Liver (tissue), 9 donors: ENCODE data around the gene MAP3K12. TPM values are rescaled to one million over a fixed set of nuclear protein-coding genes. Genes with fewer than 3 reads are reported as not detected.

Experiments
- DNase-seq: peaks from one replicate; pipeline ENCODE4 v3.0.0-alpha.2; 2017; ENCODE audit warnings: low spot score
- H3K27ac ChIP-seq, 2 donors: one replicate each; pipeline ENCODE4 v1.7.0; 2013; ENCODE audit warnings: inconsistent platforms in 2 of 2, low read length in 2 of 2, control low read depth in 1 of 2, low read depth in 1 of 2, mild to moderate bottlenecking in 1 of 2
- H3K27me3 ChIP-seq, 4 donors: one replicate each; pipeline versions ENCODE4 v1.6.1 to v1.7.0; 2013; ENCODE audit warnings: low read length in 3 of 4, inconsistent platforms in 1 of 4, mild to moderate bottlenecking in 1 of 4, moderate library complexity in 1 of 4; ENCODE audit not compliant: control insufficient read depth in 4 of 4, insufficient read depth in 4 of 4
- H3K36me3 ChIP-seq, 4 donors: one replicate each; pipeline versions ENCODE4 v1.6.1 to v1.7.0; 2013; ENCODE audit warnings: low read length in 3 of 4, mild to moderate bottlenecking in 3 of 4, low read depth in 1 of 4, moderate library complexity in 1 of 4; ENCODE audit not compliant: control insufficient read depth in 4 of 4, insufficient read depth in 3 of 4
- H3K4me1 ChIP-seq, 4 donors: one replicate each; pipeline versions ENCODE4 v1.6.1 to v1.7.0; 2013; ENCODE audit warnings: low read length in 3 of 4, mild to moderate bottlenecking in 3 of 4, moderate library complexity in 1 of 4; ENCODE audit not compliant: control insufficient read depth in 4 of 4, insufficient read depth in 4 of 4
- H3K4me3 ChIP-seq, 3 donors: one replicate each; pipeline versions ENCODE4 v1.6.1 to v1.7.0; 2013; ENCODE audit warnings: low read length in 3 of 3, control low read depth in 1 of 3, low read depth in 1 of 3, mild to moderate bottlenecking in 1 of 3
- H3K9ac ChIP-seq, 2 donors: one replicate each; pipeline ENCODE4 v1.7.0; 2013; ENCODE audit warnings: low read length in 2 of 2, mild to moderate bottlenecking in 2 of 2, moderate library complexity in 2 of 2, control low read depth in 1 of 2, low read depth in 1 of 2
- H3K9me3 ChIP-seq, 4 donors: one replicate each; pipeline versions ENCODE4 v1.6.1 to v1.7.0; 2013; ENCODE audit warnings: low read length in 3 of 4; ENCODE audit not compliant: control insufficient read depth in 4 of 4
- EGR1 ChIP-seq, 2 donors: IDR thresholded peaks; 2 replicates each; pipeline ENCODE4 v1.6.1; 2016 to 2018; ENCODE audit warnings: antibody characterized with exemption in 2 of 2, low read depth in 2 of 2
- FOXA2 ChIP-seq: IDR thresholded peaks from 2 replicates; pipeline ENCODE4 v1.6.1; 2016; ENCODE audit warnings: antibody characterized with exemption
- GABPA ChIP-seq, 2 donors: IDR thresholded peaks in 1 of 2; conservative IDR thresholded peaks in 1 of 2; 2 replicates each; pipeline ENCODE4 v1.6.1; 2016; ENCODE audit warnings: antibody characterized with exemption in 2 of 2, mild to moderate bottlenecking in 1 of 2, moderate library complexity in 1 of 2
- NR2F2 ChIP-seq: IDR thresholded peaks from 2 replicates; pipeline ENCODE4 v1.6.1; 2016; ENCODE audit warnings: antibody characterized with exemption
- RAD21 ChIP-seq, 2 donors: IDR thresholded peaks; 2 replicates each; pipeline ENCODE4 v1.6.1; 2016; ENCODE audit warnings: antibody characterized with exemption in 2 of 2, mild to moderate bottlenecking in 2 of 2
- RXRA ChIP-seq, 2 donors: IDR thresholded peaks; 2 replicates each; pipeline ENCODE4 v1.6.1; 2017 to 2018; ENCODE audit warnings: antibody characterized with exemption in 2 of 2, mild to moderate bottlenecking in 1 of 2
- SP1 ChIP-seq: IDR thresholded peaks from 2 replicates; pipeline ENCODE4 v1.6.1; 2018; ENCODE audit warnings: antibody characterized with exemption, mild to moderate bottlenecking
- TAF1 ChIP-seq: conservative IDR thresholded peaks from 2 replicates; pipeline ENCODE4 v1.6.1; 2016; ENCODE audit warnings: antibody characterized with exemption, mild to moderate bottlenecking
- YY1 ChIP-seq: IDR thresholded peaks from 2 replicates; pipeline ENCODE4 v1.6.1; 2016; ENCODE audit warnings: antibody characterized with exemption, mild to moderate bottlenecking
- WGBS: extraction: QIAGEN DNeasy Blood & Tissue Kit; methylation state at CpG from one replicate; pipeline ENCODE4 v1.1.7; 2013; 5-methylcytosine and 5-hydroxymethylcytosine counted together
- polyA plus RNA-seq, 2 donors: library from polyadenylated mRNA; stranded (reverse) in 1 of 2; unstranded in 1 of 2; fragments of 200-250 nt in 1 of 2; fragments of >200 nt in 1 of 2; fragmentation: Nextera tagmentation in 1 of 2; extraction: Ambion mirVana in 1 of 2; gene quantifications; one replicate each; pipeline versions ENCODE4 v1.2.1 to v1.2.3, GENCODE V29; 2013 to 2015
- total RNA-seq, 2 donors: library from RNA; depleted of rRNA; stranded (reverse); fragments of >200 nt; gene quantifications; one replicate each; pipeline ENCODE4 v1.2.3, GENCODE V29; 2014
- TF ChIP-seq, protein P1 (sequence below): IDR thresholded peaks from 2 replicates; pipeline ENCODE4 v1.6.1; 2016; ENCODE audit warnings: antibody characterized with exemption
- TF ChIP-seq, protein P2 (sequence below): IDR thresholded peaks from 2 replicates; pipeline ENCODE4 v1.6.1; 2016; ENCODE audit warnings: antibody characterized with exemption
- TF ChIP-seq, protein P3 (sequence below): IDR thresholded peaks from 2 replicates; pipeline ENCODE4 v1.6.1; 2016; ENCODE audit warnings: antibody characterized with exemption, mild to moderate bottlenecking
- TF ChIP-seq, protein P4 (sequence below): IDR thresholded peaks from 2 replicates; pipeline ENCODE4 v1.6.1; 2016; ENCODE audit warnings: antibody characterized with exemption
- TF ChIP-seq, protein P5 (sequence below): fragments of 150-350 bp; IDR thresholded peaks from 2 replicates; pipeline ENCODE4 v1.5.1; 2017; ENCODE audit warnings: improper control_type of control experiment, low read depth, low read length; ENCODE audit not compliant: missing input control
- donor health status: healthy.
- donor health status: healthy.
- donor health status: healthy.
- donor health status: healthy.
- donor health status: healthy.

The MAP3K12 gene
- total and polyA plus RNA-seq, 4 donors: 0.53 to 2.4 (median 1.5) TPM

DNA sequence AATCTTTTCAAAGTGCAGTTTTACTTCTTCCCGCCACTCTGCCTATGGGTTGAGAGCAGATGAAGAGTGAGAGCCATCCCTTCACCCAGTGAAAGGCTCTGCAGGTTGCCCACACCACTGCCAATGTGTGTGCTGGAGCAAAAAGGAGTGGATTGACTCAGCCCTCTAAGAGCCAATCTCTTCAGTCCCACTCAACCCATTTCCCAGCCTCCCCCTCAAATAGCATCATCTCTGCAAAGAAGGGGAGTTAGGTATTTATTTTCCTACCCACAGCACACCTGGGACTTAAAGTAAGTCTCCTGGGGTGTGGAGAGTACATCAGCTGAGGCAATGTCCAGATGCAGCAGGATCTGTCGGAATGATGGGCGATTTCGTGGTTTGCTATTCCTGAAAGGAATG lies 15.3 kb downstream of the MAP3K12 start (continued):
- TF ChIP-seq, protein P1, sequence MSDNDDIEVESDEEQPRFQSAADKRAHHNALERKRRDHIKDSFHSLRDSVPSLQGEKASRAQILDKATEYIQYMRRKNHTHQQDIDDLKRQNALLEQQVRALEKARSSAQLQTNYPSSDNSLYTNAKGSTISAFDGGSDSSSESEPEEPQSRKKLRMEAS: no peak
- no peak for TF ChIP-seq TAF1
- TF ChIP-seq, protein P2, sequence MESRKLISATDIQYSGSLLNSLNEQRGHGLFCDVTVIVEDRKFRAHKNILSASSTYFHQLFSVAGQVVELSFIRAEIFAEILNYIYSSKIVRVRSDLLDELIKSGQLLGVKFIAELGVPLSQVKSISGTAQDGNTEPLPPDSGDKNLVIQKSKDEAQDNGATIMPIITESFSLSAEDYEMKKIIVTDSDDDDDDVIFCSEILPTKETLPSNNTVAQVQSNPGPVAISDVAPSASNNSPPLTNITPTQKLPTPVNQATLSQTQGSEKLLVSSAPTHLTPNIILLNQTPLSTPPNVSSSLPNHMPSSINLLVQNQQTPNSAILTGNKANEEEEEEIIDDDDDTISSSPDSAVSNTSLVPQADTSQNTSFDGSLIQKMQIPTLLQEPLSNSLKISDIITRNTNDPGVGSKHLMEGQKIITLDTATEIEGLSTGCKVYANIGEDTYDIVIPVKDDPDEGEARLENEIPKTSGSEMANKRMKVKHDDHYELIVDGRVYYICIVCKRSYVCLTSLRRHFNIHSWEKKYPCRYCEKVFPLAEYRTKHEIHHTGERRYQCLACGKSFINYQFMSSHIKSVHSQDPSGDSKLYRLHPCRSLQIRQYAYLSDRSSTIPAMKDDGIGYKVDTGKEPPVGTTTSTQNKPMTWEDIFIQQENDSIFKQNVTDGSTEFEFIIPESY: no peak

DNA sequence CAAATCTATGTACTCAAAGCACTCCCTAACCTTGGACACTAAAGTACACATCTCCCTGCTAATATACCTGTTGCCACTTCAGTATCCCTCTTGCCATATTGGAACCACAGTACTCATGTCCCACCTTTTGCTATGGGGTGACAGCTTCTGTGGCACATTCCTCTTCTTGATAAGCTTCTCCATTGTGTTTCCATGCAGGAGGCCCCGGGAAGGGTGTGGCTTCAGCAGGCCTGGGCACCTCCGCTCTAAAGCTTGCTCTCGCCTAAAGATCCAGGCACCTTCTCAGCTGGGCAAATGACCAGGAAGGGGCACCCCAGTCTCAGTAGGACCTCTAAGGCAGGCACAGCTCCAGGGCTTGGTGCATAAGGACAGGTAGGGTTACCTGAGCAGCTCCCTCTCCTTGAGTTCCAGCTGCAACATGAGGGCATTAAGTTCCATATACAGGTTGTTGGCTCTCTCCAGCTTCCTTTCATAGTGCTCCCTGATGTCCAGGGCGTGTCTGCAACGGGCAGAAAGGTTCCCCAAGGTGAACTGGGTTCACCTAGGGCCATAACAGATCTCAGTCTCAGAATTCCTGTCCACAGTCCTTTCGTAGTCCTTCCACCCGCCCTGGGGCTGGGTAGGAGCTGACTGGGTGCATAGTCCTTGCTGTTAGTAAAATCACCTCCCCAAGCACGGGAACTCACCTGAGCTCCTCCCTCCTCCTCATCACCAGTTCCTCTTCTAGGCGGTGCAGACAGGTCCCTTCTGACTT lies 15.9 kb downstream of the MAP3K12 start:
- Histone ChIP-seq H3K4me1 (no peaks in the 10 kb centered on the region), H3K27me3 (no peaks in the 10 kb centered on the region), H3K4me3 (no peak overlapping the region), H3K27ac (no peak overlapping the region), H3K9me3 (no peaks in the 10 kb centered on the region), H3K36me3 (peaks cover 4 to 52% (median 39%) of the 10 kb centered on the region in 4 donors), H3K9ac (no peak overlapping the region)
- TF ChIP-seq, protein P3, sequence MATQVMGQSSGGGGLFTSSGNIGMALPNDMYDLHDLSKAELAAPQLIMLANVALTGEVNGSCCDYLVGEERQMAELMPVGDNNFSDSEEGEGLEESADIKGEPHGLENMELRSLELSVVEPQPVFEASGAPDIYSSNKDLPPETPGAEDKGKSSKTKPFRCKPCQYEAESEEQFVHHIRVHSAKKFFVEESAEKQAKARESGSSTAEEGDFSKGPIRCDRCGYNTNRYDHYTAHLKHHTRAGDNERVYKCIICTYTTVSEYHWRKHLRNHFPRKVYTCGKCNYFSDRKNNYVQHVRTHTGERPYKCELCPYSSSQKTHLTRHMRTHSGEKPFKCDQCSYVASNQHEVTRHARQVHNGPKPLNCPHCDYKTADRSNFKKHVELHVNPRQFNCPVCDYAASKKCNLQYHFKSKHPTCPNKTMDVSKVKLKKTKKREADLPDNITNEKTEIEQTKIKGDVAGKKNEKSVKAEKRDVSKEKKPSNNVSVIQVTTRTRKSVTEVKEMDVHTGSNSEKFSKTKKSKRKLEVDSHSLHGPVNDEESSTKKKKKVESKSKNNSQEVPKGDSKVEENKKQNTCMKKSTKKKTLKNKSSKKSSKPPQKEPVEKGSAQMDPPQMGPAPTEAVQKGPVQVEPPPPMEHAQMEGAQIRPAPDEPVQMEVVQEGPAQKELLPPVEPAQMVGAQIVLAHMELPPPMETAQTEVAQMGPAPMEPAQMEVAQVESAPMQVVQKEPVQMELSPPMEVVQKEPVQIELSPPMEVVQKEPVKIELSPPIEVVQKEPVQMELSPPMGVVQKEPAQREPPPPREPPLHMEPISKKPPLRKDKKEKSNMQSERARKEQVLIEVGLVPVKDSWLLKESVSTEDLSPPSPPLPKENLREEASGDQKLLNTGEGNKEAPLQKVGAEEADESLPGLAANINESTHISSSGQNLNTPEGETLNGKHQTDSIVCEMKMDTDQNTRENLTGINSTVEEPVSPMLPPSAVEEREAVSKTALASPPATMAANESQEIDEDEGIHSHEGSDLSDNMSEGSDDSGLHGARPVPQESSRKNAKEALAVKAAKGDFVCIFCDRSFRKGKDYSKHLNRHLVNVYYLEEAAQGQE: no peak
- TF ChIP-seq NR2F2 (no peak), TAF1 (no peak), FOXA2 (no peak), YY1 (no peak), EGR1 (IDR thresholded peaks at IDR 0.05; ENCODE audit: low read depth in 2 of 2) (no peak)
- TF ChIP-seq, protein P2: no peak
- TF ChIP-seq, protein P4, sequence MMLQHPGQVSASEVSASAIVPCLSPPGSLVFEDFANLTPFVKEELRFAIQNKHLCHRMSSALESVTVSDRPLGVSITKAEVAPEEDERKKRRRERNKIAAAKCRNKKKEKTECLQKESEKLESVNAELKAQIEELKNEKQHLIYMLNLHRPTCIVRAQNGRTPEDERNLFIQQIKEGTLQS: no peak
- WGBS: 74% methylated on average over 9 of the region's 9 CpGs
- DNase-seq: no peak

DNA sequence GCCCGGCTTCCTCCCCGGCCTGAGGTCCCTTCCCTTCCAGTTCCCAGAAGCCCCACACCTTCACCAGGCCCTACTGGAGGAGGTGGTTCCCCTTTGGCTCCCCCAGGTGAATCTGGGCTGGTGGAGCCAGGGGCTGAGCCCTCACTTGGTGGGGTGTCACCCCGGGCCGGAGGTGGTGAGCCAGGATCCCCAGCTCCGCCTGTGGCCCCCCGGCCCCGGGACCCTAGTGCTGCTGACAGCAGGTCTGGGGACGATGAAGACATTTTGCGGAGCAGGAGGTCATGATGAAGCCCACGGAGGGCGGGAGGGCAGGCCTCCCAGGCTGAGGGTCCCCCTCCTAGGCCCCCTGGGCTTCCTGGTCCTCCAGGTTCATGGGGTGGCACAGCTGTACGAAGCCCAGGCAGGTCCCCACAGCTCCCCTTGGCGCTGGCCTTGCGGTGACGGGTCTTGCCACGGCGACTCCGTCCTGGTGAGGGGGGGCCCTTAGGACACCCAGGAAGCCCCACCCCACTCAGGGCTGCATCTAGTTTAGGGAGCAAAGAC lies 16.6 kb downstream of the MAP3K12 start:
- Histone ChIP-seq H3K4me1 (no peaks in the 10 kb centered on the region), H3K9me3 (no peaks in the 10 kb centered on the region), H3K4me3 (no peak overlapping the region), H3K27me3 (no peaks in the 10 kb centered on the region), H3K36me3 (peaks cover 4 to 55% (median 42%) of the 10 kb centered on the region in 4 donors), H3K9ac (no peak overlapping the region), H3K27ac (no peak overlapping the region)
- WGBS: 91% methylated on average over 18 of the region's 18 CpGs
- DNase-seq: no peak
- no peak for TF ChIP-seq GABPA (IDR thresholded peaks at IDR 0.05 in 1 of 2, conservative IDR thresholded peaks at IDR 0.05 in 1 of 2)
- TF ChIP-seq EGR1 (IDR thresholded peaks at IDR 0.05; ENCODE audit: low read depth in 2 of 2): no peak
- TF ChIP-seq, protein P1: no peak
- TF ChIP-seq, protein P5, sequence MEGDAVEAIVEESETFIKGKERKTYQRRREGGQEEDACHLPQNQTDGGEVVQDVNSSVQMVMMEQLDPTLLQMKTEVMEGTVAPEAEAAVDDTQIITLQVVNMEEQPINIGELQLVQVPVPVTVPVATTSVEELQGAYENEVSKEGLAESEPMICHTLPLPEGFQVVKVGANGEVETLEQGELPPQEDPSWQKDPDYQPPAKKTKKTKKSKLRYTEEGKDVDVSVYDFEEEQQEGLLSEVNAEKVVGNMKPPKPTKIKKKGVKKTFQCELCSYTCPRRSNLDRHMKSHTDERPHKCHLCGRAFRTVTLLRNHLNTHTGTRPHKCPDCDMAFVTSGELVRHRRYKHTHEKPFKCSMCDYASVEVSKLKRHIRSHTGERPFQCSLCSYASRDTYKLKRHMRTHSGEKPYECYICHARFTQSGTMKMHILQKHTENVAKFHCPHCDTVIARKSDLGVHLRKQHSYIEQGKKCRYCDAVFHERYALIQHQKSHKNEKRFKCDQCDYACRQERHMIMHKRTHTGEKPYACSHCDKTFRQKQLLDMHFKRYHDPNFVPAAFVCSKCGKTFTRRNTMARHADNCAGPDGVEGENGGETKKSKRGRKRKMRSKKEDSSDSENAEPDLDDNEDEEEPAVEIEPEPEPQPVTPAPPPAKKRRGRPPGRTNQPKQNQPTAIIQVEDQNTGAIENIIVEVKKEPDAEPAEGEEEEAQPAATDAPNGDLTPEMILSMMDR: no peak
- TF ChIP-seq RXRA (IDR thresholded peaks at IDR 0.05): no peak
- TF ChIP-seq, protein P4: no peak
- TF ChIP-seq SP1: no peak
- TF ChIP-seq NR2F2: no peak
- TF ChIP-seq, protein P2: no peak
- no peak for TF ChIP-seq YY1
- no peak for TF ChIP-seq RAD21 (IDR thresholded peaks at IDR 0.05)
